H1 (cell line): ENCODE results near the gene FRY.

Experiments used
- BRCA1 ChIP-seq: IDR thresholded peaks from 2 replicates; pipeline ENCODE4 v1.6.1; 2012; ENCODE audit warnings: low read depth, low read length, improper control_type of control experiment
- CEBPB ChIP-seq: IDR thresholded peaks from 2 replicates; pipeline ENCODE4 v1.6.1; 2012; ENCODE audit warnings: low read depth, low read length
- FOSL1 ChIP-seq: IDR thresholded peaks from 2 replicates; pipeline ENCODE4 v1.6.1; 2011; ENCODE audit warnings: mild to moderate bottlenecking, low read depth, low read length, moderate library complexity; ENCODE audit not compliant: insufficient read depth
- NANOG ChIP-seq: IDR thresholded peaks from 2 replicates; pipeline ENCODE4 v1.6.1; 2011; ENCODE audit warnings: low read length, low read depth, mild to moderate bottlenecking, inconsistent platforms; ENCODE audit not compliant: insufficient read depth, poor library complexity, severe bottlenecking
- POLR2AphosphoS5 ChIP-seq: IDR thresholded peaks from 2 replicates; pipeline ENCODE4 v1.6.1; 2011; ENCODE audit warnings: low read depth, low read length
- ZNF274 ChIP-seq: IDR thresholded peaks from 2 replicates; pipeline ENCODE4 v1.7.0; 2012; ENCODE audit warnings: low read length, borderline replicate concordance; ENCODE audit errors: extremely low read depth
- TF ChIP-seq, protein P1 (sequence below), 3 experiments: IDR thresholded peaks; 1 replicate in 2 of 3; 2 replicates in 1 of 3; pipeline versions ENCODE4 v1.5.1 to v1.6.1; 2011; ENCODE audit warnings: low read length in 3 of 3, mild to moderate bottlenecking in 3 of 3, inconsistent platforms in 2 of 3, low read depth in 1 of 3, moderate library complexity in 1 of 3; ENCODE audit not compliant: insufficient read depth in 1 of 3; ENCODE audit errors: control extremely low read depth in 1 of 3

GRCh38 chr13:32232263-32232662 is 200.7 kb downstream of the FRY start:
- TF ChIP-seq FOSL1 (no peak), CEBPB (no peak), NANOG (no peak), ZNF274 (no peak), POLR2AphosphoS5 (no peak), BRCA1 (no peak)
- TF ChIP-seq, protein P1, sequence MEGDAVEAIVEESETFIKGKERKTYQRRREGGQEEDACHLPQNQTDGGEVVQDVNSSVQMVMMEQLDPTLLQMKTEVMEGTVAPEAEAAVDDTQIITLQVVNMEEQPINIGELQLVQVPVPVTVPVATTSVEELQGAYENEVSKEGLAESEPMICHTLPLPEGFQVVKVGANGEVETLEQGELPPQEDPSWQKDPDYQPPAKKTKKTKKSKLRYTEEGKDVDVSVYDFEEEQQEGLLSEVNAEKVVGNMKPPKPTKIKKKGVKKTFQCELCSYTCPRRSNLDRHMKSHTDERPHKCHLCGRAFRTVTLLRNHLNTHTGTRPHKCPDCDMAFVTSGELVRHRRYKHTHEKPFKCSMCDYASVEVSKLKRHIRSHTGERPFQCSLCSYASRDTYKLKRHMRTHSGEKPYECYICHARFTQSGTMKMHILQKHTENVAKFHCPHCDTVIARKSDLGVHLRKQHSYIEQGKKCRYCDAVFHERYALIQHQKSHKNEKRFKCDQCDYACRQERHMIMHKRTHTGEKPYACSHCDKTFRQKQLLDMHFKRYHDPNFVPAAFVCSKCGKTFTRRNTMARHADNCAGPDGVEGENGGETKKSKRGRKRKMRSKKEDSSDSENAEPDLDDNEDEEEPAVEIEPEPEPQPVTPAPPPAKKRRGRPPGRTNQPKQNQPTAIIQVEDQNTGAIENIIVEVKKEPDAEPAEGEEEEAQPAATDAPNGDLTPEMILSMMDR (IDR thresholded peaks at IDR 0.05; ENCODE audit: control extremely low read depth in 1 of 3, insufficient read depth in 1 of 3, low read depth in 1 of 3, low read length in 3 of 3): no peak
